ENCODE results near the gene PLSCR4. TPM values are rescaled to one million over a fixed set of nuclear protein-coding genes. Genes with fewer than 3 reads are reported as not detected.

The PLSCR4 gene
- total RNA-seq, 1 donor from 2014 or later = 11.3 TPM

GRCh38 chr3:146246526-146246925, 4.4 kb downstream of the PLSCR4 start:
- Mint-ChIP-seq H3K36me3 (ENCODE audit: low read depth, unreplicated experiment) (no peaks in the 10 kb centered on the region), H3K27me3 (ENCODE audit: unreplicated experiment) (peaks cover 3% of the 10 kb centered on the region), H3K4me3 (ENCODE audit: unreplicated experiment) (no peak overlapping the region), H3K9me3 (ENCODE audit: unreplicated experiment) (no peaks in the 10 kb centered on the region), H3K4me1 (ENCODE audit: unreplicated experiment) (peaks cover 5% of the 10 kb centered on the region), H3K27ac (ENCODE audit: unreplicated experiment) (no peak overlapping the region)
- no peak for DNase-seq (ENCODE audit: low spot score)
- TF ChIP-seq CTCF (IDR thresholded peaks at IDR 0.05; ENCODE audit: unreplicated experiment) = no peak

GRCh38 chr3:146243559-146243958, 7.3 kb downstream of the PLSCR4 start:
- H3K4me1 Mint-ChIP-seq (ENCODE audit: unreplicated experiment) = no peaks in the 10 kb centered on the region
- no peaks in the 10 kb centered on the region for H3K27me3 Mint-ChIP-seq (ENCODE audit: unreplicated experiment)
- no peak for DNase-seq (ENCODE audit: low spot score)
- no peaks in the 10 kb centered on the region for H3K9me3 Mint-ChIP-seq (ENCODE audit: unreplicated experiment)
- no peak for TF ChIP-seq CTCF (IDR thresholded peaks at IDR 0.05; ENCODE audit: unreplicated experiment)
- no peak overlapping the region for H3K27ac Mint-ChIP-seq (ENCODE audit: unreplicated experiment)
- H3K36me3 Mint-ChIP-seq (ENCODE audit: low read depth, unreplicated experiment) = no peaks in the 10 kb centered on the region
- H3K4me3 Mint-ChIP-seq (ENCODE audit: unreplicated experiment) = no peak overlapping the region

GRCh38 chr3:146241523-146242240, 9.2 kb downstream of the PLSCR4 start:
- no peak for TF ChIP-seq CTCF (IDR thresholded peaks at IDR 0.05; ENCODE audit: unreplicated experiment)
- Mint-ChIP-seq H3K27me3 (ENCODE audit: unreplicated experiment) (no peaks in the 10 kb centered on the region), H3K9me3 (ENCODE audit: unreplicated experiment) (peaks cover 2% of the 10 kb centered on the region), H3K4me3 (ENCODE audit: unreplicated experiment) (no peak overlapping the region), H3K4me1 (ENCODE audit: unreplicated experiment) (no peaks in the 10 kb centered on the region), H3K27ac (ENCODE audit: unreplicated experiment) (no peak overlapping the region), H3K36me3 (ENCODE audit: low read depth, unreplicated experiment) (peaks cover 2% of the 10 kb centered on the region)
- DNase-seq (ENCODE audit: low spot score) = no peak

- no peak for TF ChIP-seq CTCF (IDR thresholded peaks at IDR 0.05; ENCODE audit: unreplicated experiment)
- H3K27ac Mint-ChIP-seq (ENCODE audit: unreplicated experiment) = no peak overlapping the region
- DNase-seq (ENCODE audit: low spot score) = no peak
Observed at GRCh38 chr3:146233487-146233886, 17.4 kb downstream of the PLSCR4 start.

GRCh38 chr3:146227486-146227885, 23.4 kb downstream of the PLSCR4 start:
- no peak for DNase-seq (ENCODE audit: low spot score)
- Mint-ChIP-seq H3K27ac (ENCODE audit: unreplicated experiment) (no peak overlapping the region), H3K9me3 (ENCODE audit: unreplicated experiment) (no peaks in the 10 kb centered on the region), H3K36me3 (ENCODE audit: low read depth, unreplicated experiment) (no peaks in the 10 kb centered on the region), H3K4me3 (ENCODE audit: unreplicated experiment) (no peak overlapping the region), H3K4me1 (ENCODE audit: unreplicated experiment) (peaks cover 13% of the 10 kb centered on the region), H3K27me3 (ENCODE audit: unreplicated experiment) (no peaks in the 10 kb centered on the region)
- TF ChIP-seq CTCF (IDR thresholded peaks at IDR 0.05; ENCODE audit: unreplicated experiment) = no peak

More at GRCh38 chr3:146233487-146233886, 17.4 kb downstream of the PLSCR4 start:
- Mint-ChIP-seq H3K9me3 (ENCODE audit: unreplicated experiment) (peaks cover 6% of the 10 kb centered on the region), H3K4me1 (ENCODE audit: unreplicated experiment) (peaks cover 4% of the 10 kb centered on the region), H3K4me3 (ENCODE audit: unreplicated experiment) (no peak overlapping the region), H3K27me3 (ENCODE audit: unreplicated experiment) (peaks cover 2% of the 10 kb centered on the region), H3K36me3 (ENCODE audit: low read depth, unreplicated experiment) (peaks cover 24% of the 10 kb centered on the region)
